T1000 (cell line): ENCODE measurements around the gene C1orf105.
"Not testable (repeated sequence)": the region's sequence is repeated elsewhere in the genome, so short reads cannot be mapped to it uniquely, and the experiment has no call there.

Source experiments
- DNase-seq: peaks from one replicate; lab custom pipeline; 2025; ENCODE audit warnings: mixed read lengths; lab: John Stamatoyannopoulos, UW

Gene C1orf105

GRCh38 chr1:172488393-172488792 lies 67.9 kb downstream of the C1orf105 start:
- no peak for DNase-seq

GRCh38 chr1:172489847-172490246 lies 69.4 kb downstream of the C1orf105 start:
- DNase-seq, result no peak

- DNase-seq, result no peak
Observed at GRCh38 chr1:172492421-172492820, 71.9 kb downstream of the C1orf105 start.

GRCh38 chr1:172494166-172494565 lies 73.7 kb downstream of the C1orf105 start:
- DNase-seq, result no peak

GRCh38 chr1:172496127-172496526 lies 75.6 kb downstream of the C1orf105 start:
- DNase-seq, result not testable (repeated sequence)

GRCh38 chr1:172496678-172497077 lies 76.2 kb downstream of the C1orf105 start:
- DNase-seq, result no peak

- no peak for DNase-seq
Observed at GRCh38 chr1:172497230-172497629, 76.7 kb downstream of the C1orf105 start.

GRCh38 chr1:172498857-172499256 lies 78.4 kb downstream of the C1orf105 start:
- DNase-seq, result no peak

- no peak for DNase-seq
Observed at GRCh38 chr1:172499636-172500141, 79.2 kb downstream of the C1orf105 start.

GRCh38 chr1:172500207-172500606 lies 79.7 kb downstream of the C1orf105 start:
- no peak for DNase-seq

- no peak for DNase-seq
Observed at GRCh38 chr1:172507741-172508140, 87.3 kb downstream of the C1orf105 start.

- DNase-seq, result no peak
Observed at GRCh38 chr1:172510479-172510878, 90.0 kb downstream of the C1orf105 start.

- no peak for DNase-seq
Observed at GRCh38 chr1:172512591-172512990, 92.1 kb downstream of the C1orf105 start.

- no peak for DNase-seq
Observed at GRCh38 chr1:172513479-172513878, 93.0 kb downstream of the C1orf105 start.

GRCh38 chr1:172514108-172514507 lies 93.6 kb downstream of the C1orf105 start:
- DNase-seq, result no peak

GRCh38 chr1:172515436-172515835 lies 95.0 kb downstream of the C1orf105 start:
- no peak for DNase-seq

GRCh38 chr1:172515927-172516326 lies 95.4 kb downstream of the C1orf105 start:
- no peak for DNase-seq

- no peak for DNase-seq
Observed at GRCh38 chr1:172517081-172517480, 96.6 kb downstream of the C1orf105 start.

GRCh38 chr1:172517545-172517944 lies 97.1 kb downstream of the C1orf105 start:
- no peak for DNase-seq
